OCI-LY7 (cell line): Measurements from ENCODE around the gene SH3RF3. TPM values are rescaled to one million over a fixed set of nuclear protein-coding genes. Genes with fewer than 3 reads are reported as not detected.

Source experiments
- BruUV-seq: library from RNA; stranded (reverse); fragments of 400-500 nt; replicated peaks from 2 replicates; lab custom pipeline; 2021; lab: Mats Ljungman, UMichigan
- CTCF ChIA-PET: fragments of 300-600 bp; sonication (Branson Sonifier 250); formaldehyde crosslinking; loops from one replicate; lab custom pipeline; 2022; ENCODE audit warnings: antibody characterized with exemption; ENCODE audit not compliant: unreplicated experiment; lab: Charles Lee
- POLR2A ChIA-PET: fragments of 300-600 bp; sonication (Branson Sonifier 250); formaldehyde crosslinking; loops from one replicate; lab custom pipeline; 2022; ENCODE audit warnings: antibody characterized with exemption; lab: Charles Lee
- DNase-seq: peaks from one replicate; pipeline ENCODE4 v3.0.0-alpha.2; 2015; ENCODE audit warnings: low spot score
- H2AFZ ChIP-seq: fragments of 200-600 bp; sonication (generic), shearing (Covaris generic); 2 replicates; pipeline ENCODE4 v1.6.1; 2014; ENCODE audit warnings: mild to moderate bottlenecking, antibody characterized with exemption, low read length, moderate library complexity
- H3K27ac ChIP-seq: fragments of 200-600 bp; sonication (generic); 2 replicates; pipeline ENCODE4 v1.5.1; 2014; ENCODE audit warnings: mixed run types, low read depth, mild to moderate bottlenecking, moderate library complexity, low read length, inconsistent platforms; ENCODE audit not compliant: poor library complexity, severe bottlenecking
- H3K36me3 ChIP-seq: fragments of 200-600 bp; sonication (generic); 2 replicates; pipeline ENCODE4 v1.6.1; 2014; ENCODE audit warnings: mild to moderate bottlenecking, antibody characterized with exemption, low read length, moderate library complexity, mixed read lengths; ENCODE audit not compliant: insufficient read depth
- H3K4me1 ChIP-seq: fragments of 200-600 bp; sonication (generic); 2 replicates; pipeline ENCODE4 v1.5.1; 2014; ENCODE audit warnings: mild to moderate bottlenecking, low read length; ENCODE audit not compliant: insufficient read depth, poor library complexity, severe bottlenecking
- H3K4me2 ChIP-seq: fragments of 200-600 bp; sonication (generic); 2 replicates; pipeline ENCODE4 v1.6.1; 2014; ENCODE audit warnings: mild to moderate bottlenecking, low read length
- H3K4me3 ChIP-seq: fragments of 200-600 bp; sonication (generic); 2 replicates; pipeline ENCODE4 v1.5.1; 2014; ENCODE audit warnings: mild to moderate bottlenecking, low read depth, low read length; ENCODE audit not compliant: poor library complexity, severe bottlenecking
- H3K79me2 ChIP-seq: fragments of 200-600 bp; sonication (generic); 2 replicates; pipeline ENCODE4 v1.6.1; 2016; ENCODE audit warnings: low read depth, mild to moderate bottlenecking, low read length, moderate library complexity, mixed read lengths; ENCODE audit not compliant: insufficient read depth
- H3K9me2 ChIP-seq: fragments of 200-600 bp; sonication (generic); 2 replicates; pipeline ENCODE4 v1.6.1; 2016; ENCODE audit warnings: mild to moderate bottlenecking, low read length, mixed read lengths; ENCODE audit not compliant: insufficient read depth
- H3K9me3 ChIP-seq: fragments of 200-600 bp; sonication (generic); 2 replicates; pipeline ENCODE4 v1.6.1; 2014; ENCODE audit warnings: mild to moderate bottlenecking, mixed run types, low read length, mixed read lengths
- H4K20me1 ChIP-seq: fragments of 200-600 bp; sonication (generic); 2 replicates; pipeline ENCODE4 v1.6.1; 2014; ENCODE audit warnings: mild to moderate bottlenecking, antibody characterized with exemption, low read length, moderate library complexity, mixed read lengths; ENCODE audit not compliant: insufficient read depth
- EZH2phosphoT487 ChIP-seq: fragments of 200-600 bp; sonication (generic); IDR thresholded peaks from 2 replicates; pipeline ENCODE4 v1.6.1; 2018; ENCODE audit warnings: low read depth, borderline replicate concordance, mild to moderate bottlenecking, mixed run types, antibody characterized with exemption, low read length, moderate library complexity, mixed read lengths
- intact Hi-C: fragments of 100-400 bp; cut with micrococcal nuclease; formaldehyde crosslinking; loops from one replicate; pipeline ENCODE4 v1.10.0; 2022; ENCODE audit not compliant: unreplicated experiment
- total RNA-seq, 2 experiments: library from RNA; depleted of rRNA in 1 of 2; stranded (reverse); fragments of >200 nt in 1 of 2; shearing (Covaris generic) in 1 of 2; gene quantifications; 2 replicates each; pipeline ENCODE4 v1.2.3, GENCODE V29; 2014 to 2022
- TF ChIP-seq, protein P1 (sequence below): fragments of 200-600 bp; sonication (generic); conservative IDR thresholded peaks from 2 replicates; pipeline ENCODE4 v1.5.1; 2014; ENCODE audit warnings: mild to moderate bottlenecking, antibody characterized with exemption, low read length, moderate library complexity, mixed read lengths

SH3RF3 gene
- total RNA-seq, 2 experiments from 2014 or later = not detected

DNA sequence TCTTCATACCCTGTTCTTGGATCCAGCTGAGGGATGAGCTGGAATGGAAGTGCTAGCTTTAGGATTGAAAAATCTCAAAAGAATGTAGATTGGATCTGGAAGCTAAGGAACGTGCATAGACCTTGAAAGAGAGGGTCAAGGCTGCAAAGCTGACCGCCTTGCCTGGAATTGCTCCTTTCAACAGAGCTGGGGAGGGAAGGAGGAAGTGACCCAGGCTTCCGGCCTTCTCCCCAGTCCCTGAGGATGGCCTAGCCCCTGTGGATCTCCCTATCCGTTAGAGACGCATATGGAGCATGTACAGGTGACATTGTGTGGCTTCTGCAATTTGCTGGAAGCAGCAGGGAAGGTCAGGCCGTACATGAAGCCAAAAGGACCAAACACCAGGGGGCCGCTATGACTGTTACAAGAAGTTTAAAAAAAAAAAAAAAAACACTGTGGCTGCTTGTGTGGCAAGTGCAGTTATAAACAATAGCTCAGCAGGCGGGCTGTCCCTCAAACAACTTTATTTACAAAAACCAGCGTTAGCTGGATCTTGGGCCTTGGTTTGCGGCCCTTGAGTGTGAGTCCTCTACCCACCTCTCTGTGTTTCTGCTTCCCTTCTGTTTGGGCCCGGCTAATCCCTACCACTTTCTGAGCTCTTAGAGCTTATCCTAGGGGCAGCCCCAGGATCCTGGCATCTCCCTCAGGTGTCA is 257.1 kb downstream of the SH3RF3 start:
- H3K9me2 ChIP-seq = no peaks in the 10 kb centered on the region
- no peak overlapping the region for H3K4me2 ChIP-seq
- H2AFZ ChIP-seq = no peak overlapping the region
- H3K4me3 ChIP-seq = no peak overlapping the region
- H3K79me2 ChIP-seq = no peaks in the 10 kb centered on the region
- TF ChIP-seq EZH2phosphoT487 = no peak
- TF ChIP-seq, protein P1, sequence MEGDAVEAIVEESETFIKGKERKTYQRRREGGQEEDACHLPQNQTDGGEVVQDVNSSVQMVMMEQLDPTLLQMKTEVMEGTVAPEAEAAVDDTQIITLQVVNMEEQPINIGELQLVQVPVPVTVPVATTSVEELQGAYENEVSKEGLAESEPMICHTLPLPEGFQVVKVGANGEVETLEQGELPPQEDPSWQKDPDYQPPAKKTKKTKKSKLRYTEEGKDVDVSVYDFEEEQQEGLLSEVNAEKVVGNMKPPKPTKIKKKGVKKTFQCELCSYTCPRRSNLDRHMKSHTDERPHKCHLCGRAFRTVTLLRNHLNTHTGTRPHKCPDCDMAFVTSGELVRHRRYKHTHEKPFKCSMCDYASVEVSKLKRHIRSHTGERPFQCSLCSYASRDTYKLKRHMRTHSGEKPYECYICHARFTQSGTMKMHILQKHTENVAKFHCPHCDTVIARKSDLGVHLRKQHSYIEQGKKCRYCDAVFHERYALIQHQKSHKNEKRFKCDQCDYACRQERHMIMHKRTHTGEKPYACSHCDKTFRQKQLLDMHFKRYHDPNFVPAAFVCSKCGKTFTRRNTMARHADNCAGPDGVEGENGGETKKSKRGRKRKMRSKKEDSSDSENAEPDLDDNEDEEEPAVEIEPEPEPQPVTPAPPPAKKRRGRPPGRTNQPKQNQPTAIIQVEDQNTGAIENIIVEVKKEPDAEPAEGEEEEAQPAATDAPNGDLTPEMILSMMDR = no peak
- POLR2A ChIA-PET = interaction anchor here (0.9 kb wide), 1 partner anchor 8 kb away, joined by 3 read pairs; no protein-coding TSS in a partner anchor
- CTCF ChIA-PET = no interaction called here
- H3K9me3 ChIP-seq = no peaks in the 10 kb centered on the region
- no peaks in the 10 kb centered on the region for H3K4me1 ChIP-seq
- no peak for DNase-seq
- H3K36me3 ChIP-seq = no peaks in the 10 kb centered on the region
- no TSS peak for BruUV-seq
- no peak overlapping the region for H3K27ac ChIP-seq
- intact Hi-C loops = no loop called here
- H4K20me1 ChIP-seq = no peaks in the 10 kb centered on the region

DNA sequence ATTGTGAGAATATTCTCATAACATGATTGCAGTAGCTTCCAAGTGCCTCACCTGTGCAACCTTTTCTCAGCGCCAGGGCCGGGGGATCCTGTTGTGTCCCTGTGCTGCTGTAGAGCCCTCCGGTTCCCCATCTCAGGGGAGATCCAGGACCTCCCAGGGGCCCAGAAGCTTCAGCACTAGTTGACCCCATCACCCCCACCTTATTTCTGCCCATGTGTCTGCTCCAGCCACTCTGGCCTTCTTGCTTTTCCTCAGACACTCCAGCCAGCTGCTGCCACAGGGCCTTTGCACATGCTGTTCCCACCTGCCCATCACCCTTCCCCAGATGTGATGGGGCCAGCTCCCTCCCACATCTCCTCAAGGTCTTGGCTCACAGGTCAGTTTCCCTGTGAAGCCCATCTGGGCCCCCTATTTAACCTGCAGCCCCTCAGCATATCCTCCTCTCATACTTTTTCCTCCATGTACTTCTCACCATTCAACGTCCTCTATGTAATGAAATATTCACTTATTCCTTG is 258.3 kb downstream of the SH3RF3 start:
- CTCF ChIA-PET = no interaction called here
- Histone ChIP-seq H3K4me1 (no peaks in the 10 kb centered on the region), H3K9me2 (no peaks in the 10 kb centered on the region), H4K20me1 (no peaks in the 10 kb centered on the region), H3K79me2 (no peaks in the 10 kb centered on the region), H3K4me3 (no peak overlapping the region), H2AFZ (no peak overlapping the region), H3K4me2 (no peak overlapping the region), H3K36me3 (no peaks in the 10 kb centered on the region), H3K9me3 (no peaks in the 10 kb centered on the region), H3K27ac (no peak overlapping the region)
- BruUV-seq = no TSS peak
- no peak for DNase-seq
- POLR2A ChIA-PET = interaction anchor here (0.6 kb wide), 1 partner anchor 24 kb away, joined by 3 read pairs; no protein-coding TSS in a partner anchor
- TF ChIP-seq EZH2phosphoT487 = no peak
- TF ChIP-seq, protein P1 = no peak
- intact Hi-C loops = no loop called here
